Activated CD8-positive, alpha-beta memory T cell treated with anti-CD3 and anti-CD28 coated beads, Interleukin-2, amount 10 ng/mL, durations not matched to agents 7 days and 5 days (primary cell): ENCODE data around the gene SEMA6D. TPM values are rescaled to one million over a fixed set of nuclear protein-coding genes. Genes with fewer than 3 reads are reported as not detected.

Experiments
- ATAC-seq: fragments of 150-1000 bp; cut with Tn5 transposase; one replicate; pipeline ENCODE4 v1.10.0; 2021; ENCODE audit warnings: moderate library complexity
- CTCF ChIA-PET: fragments of 350-600 bp; sonication (Branson Sonifier 250); formaldehyde crosslinking; loops from one replicate; lab custom pipeline; 2021; ENCODE audit warnings: antibody characterized with exemption; lab: Charles Lee
- DNase-seq: peaks from one replicate; pipeline ENCODE4 v3.0.0-alpha.2; 2020
- H3K27ac Mint-ChIP-seq: one replicate; pipeline ENCODE4 v1.8.0; 2021; ENCODE audit warnings: mild to moderate bottlenecking, mixed read lengths
- H3K27me3 Mint-ChIP-seq: one replicate; pipeline ENCODE4 v1.8.0; 2021; ENCODE audit warnings: mixed read lengths
- H3K36me3 Mint-ChIP-seq: one replicate; pipeline ENCODE4 v1.8.0; 2021; ENCODE audit warnings: mild to moderate bottlenecking, mixed read lengths
- H3K4me1 Mint-ChIP-seq: one replicate; pipeline ENCODE4 v1.8.0; 2021; ENCODE audit warnings: mixed read lengths
- H3K4me3 Mint-ChIP-seq: one replicate; pipeline ENCODE4 v1.8.0; 2021; ENCODE audit warnings: mild to moderate bottlenecking, moderate library complexity, mixed read lengths
- H3K9me3 Mint-ChIP-seq: one replicate; pipeline ENCODE4 v1.8.0; 2022; ENCODE audit warnings: low read depth, mixed read lengths
- total RNA-seq, 2 experiments: library from RNA; stranded (reverse); gene quantifications; one replicate each; pipeline ENCODE4 v1.2.3, GENCODE V29; 2021

Gene SEMA6D
- total RNA-seq, result not detected

DNA sequence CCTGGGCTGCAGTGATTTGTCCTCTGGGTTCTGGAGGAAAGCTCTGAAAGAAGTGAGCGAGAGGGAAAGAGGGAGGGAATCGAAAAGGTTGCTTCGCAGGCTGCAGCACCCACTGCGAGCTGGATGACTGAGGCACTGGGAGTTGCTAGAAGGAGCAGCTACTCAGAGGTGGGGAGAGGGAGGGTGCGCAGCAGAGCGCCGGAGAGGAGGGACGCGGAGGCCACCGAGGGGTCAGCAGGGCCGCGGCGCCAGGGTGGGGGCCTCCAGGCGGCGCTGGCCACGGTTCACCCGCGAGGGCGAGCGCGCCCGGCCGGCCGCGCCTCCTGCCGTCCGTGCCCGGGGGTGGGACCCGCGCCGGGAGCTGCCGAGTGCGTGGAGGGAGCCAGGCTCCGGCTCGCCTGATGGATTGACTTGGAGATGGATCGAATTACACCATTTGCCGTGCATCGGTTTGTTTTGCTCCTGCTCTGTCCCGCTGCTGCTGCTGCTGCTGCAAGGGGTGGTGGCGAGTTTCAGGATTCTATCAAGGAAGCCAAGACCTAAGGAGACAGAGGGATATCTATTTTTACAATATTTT lies at the start of gene SEMA6D:
Gene SEMA6D, plus strand, starts transcription at position 470 of the 577 bp plus-strand sequence. CDS start 42,294 bp downstream, outside the sequence.
- H3K27ac Mint-ChIP-seq, result no peak within 1 kb of the TSS
- CTCF ChIA-PET, result no interaction called here

DNA sequence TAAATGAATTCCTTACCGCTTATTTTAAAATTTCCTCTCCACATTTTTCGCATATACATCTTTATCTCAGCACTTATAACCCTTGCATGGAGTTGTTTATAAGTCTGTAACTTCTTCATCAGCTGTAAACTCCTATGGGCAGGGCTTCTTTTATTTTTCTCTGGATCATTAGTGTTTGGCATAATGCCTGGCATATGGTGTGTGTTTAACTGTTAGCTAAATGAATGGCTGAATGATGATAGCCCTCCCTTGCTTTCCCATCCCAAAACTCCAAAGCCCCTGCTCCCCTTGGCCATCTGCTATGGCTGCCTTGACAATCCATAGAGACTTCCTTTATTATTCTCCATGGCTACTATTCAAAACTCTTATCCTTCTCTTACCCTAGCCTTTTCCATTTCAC lies 48.1 kb upstream of the SEMA6D start:
- Mint-ChIP-seq H3K9me3 (peaks cover 3% of the 10 kb centered on the region), H3K27me3 (no peaks in the 10 kb centered on the region), H3K4me3 (no peak overlapping the region), H3K36me3 (no peaks in the 10 kb centered on the region), H3K27ac (no peak overlapping the region), H3K4me1 (no peaks in the 10 kb centered on the region)
- ATAC-seq, result no peak
- DNase-seq, result no peak
- CTCF ChIA-PET, result no interaction called here

More for the DNA sequence above, at the start of gene SEMA6D:
- DNase-seq, result no peak
- Mint-ChIP-seq H3K27me3 (peaks cover 56% of the 10 kb centered on the region), H3K9me3 (no peaks in the 10 kb centered on the region), H3K4me1 (peaks cover 2% of the 10 kb centered on the region), H3K4me3 (no peak within 1 kb of the TSS), H3K36me3 (peaks cover 2% of the 10 kb centered on the region)
- no peak for ATAC-seq

- CTCF ChIA-PET, result no interaction called here
- no peak for ATAC-seq
- no peaks in the 10 kb centered on the region for H3K27me3 Mint-ChIP-seq
- no peaks in the 10 kb centered on the region for H3K36me3 Mint-ChIP-seq
- peaks cover 3% of the 10 kb centered on the region for H3K9me3 Mint-ChIP-seq
- H3K27ac Mint-ChIP-seq, result no peak overlapping the region
- H3K4me3 Mint-ChIP-seq, result no peak overlapping the region
- no peak for DNase-seq
- H3K4me1 Mint-ChIP-seq, result no peaks in the 10 kb centered on the region
These were observed 46.9 kb upstream of the SEMA6D start for GRCh38 chr15:47670365-47670764.

GRCh38 chr15:47673232-47673761 lies 44.0 kb upstream of the SEMA6D start:
- H3K9me3 Mint-ChIP-seq, result no peaks in the 10 kb centered on the region
- CTCF ChIA-PET, result interaction anchor here (1.0 kb wide), 1 partner anchor 14 kb away, joined by 3 read pairs; no protein-coding TSS in a partner anchor
- no peak overlapping the region for H3K27ac Mint-ChIP-seq
- no peaks in the 10 kb centered on the region for H3K36me3 Mint-ChIP-seq
- H3K27me3 Mint-ChIP-seq, result no peaks in the 10 kb centered on the region
- H3K4me3 Mint-ChIP-seq, result no peak overlapping the region
- ATAC-seq, result no peak
- no peaks in the 10 kb centered on the region for H3K4me1 Mint-ChIP-seq
- DNase-seq, result no peak

GRCh38 chr15:47674586-47675232 lies 42.6 kb upstream of the SEMA6D start:
- no peak overlapping the region for H3K27ac Mint-ChIP-seq
- H3K27me3 Mint-ChIP-seq, result no peaks in the 10 kb centered on the region
- H3K4me3 Mint-ChIP-seq, result no peak overlapping the region
- no peaks in the 10 kb centered on the region for H3K9me3 Mint-ChIP-seq
- ATAC-seq (no peak), DNase-seq (no peak)
- CTCF ChIA-PET, result no interaction called here
- no peaks in the 10 kb centered on the region for H3K36me3 Mint-ChIP-seq
- no peaks in the 10 kb centered on the region for H3K4me1 Mint-ChIP-seq

GRCh38 chr15:47675735-47676134 lies 41.6 kb upstream of the SEMA6D start:
- Mint-ChIP-seq H3K4me1 (no peaks in the 10 kb centered on the region), H3K4me3 (no peak overlapping the region), H3K27me3 (no peaks in the 10 kb centered on the region), H3K36me3 (no peaks in the 10 kb centered on the region), H3K9me3 (no peaks in the 10 kb centered on the region), H3K27ac (no peak overlapping the region)
- DNase-seq (no peak), ATAC-seq (no peak)
- CTCF ChIA-PET, result no interaction called here

DNA sequence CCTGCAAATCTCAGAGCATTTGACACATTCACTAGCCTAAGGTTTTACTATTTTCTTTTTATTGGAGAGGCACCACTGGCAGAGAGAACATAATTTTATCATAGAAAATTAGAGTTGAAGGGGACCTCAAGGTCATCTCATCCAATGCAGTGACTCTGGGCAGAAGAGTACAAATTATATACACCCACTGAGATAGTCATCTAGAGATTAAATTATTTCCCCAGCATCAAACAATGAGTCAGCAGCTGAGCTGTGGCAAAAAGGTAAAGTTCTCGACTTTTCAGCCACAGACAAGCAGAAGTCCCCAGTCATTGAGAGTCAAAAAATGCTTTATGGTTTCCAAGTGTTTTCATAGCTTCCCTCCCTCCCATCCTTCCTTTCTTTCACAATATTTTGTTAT lies 39.3 kb upstream of the SEMA6D start:
- H3K4me3 Mint-ChIP-seq, result no peak overlapping the region
- H3K27me3 Mint-ChIP-seq, result no peaks in the 10 kb centered on the region
- CTCF ChIA-PET, result no interaction called here
- no peaks in the 10 kb centered on the region for H3K4me1 Mint-ChIP-seq
- DNase-seq, result no peak
- H3K9me3 Mint-ChIP-seq, result no peaks in the 10 kb centered on the region
- H3K36me3 Mint-ChIP-seq, result no peaks in the 10 kb centered on the region
- no peak for ATAC-seq
- H3K27ac Mint-ChIP-seq, result no peak overlapping the region

DNA sequence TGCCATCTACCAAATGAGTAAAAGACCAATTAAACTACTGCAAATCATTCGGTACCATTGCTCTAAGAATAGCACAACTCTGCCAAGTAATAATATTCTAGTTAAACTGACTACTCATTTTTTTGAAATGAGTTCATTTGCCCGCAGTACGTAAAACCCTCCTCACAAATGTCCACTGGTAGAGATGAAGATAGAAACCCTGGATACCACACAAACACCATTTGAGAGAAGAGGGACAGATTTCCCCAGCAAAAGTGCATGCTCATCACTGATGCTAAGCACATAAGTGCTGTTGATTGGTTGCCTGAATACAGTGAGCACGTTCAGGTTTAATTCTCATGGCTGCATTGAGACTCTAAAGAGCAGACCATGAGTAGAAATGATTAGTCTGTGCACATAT lies 34.6 kb upstream of the SEMA6D start:
- Mint-ChIP-seq H3K9me3 (no peaks in the 10 kb centered on the region), H3K4me1 (no peaks in the 10 kb centered on the region), H3K4me3 (no peak overlapping the region), H3K27ac (no peak overlapping the region), H3K27me3 (no peaks in the 10 kb centered on the region), H3K36me3 (no peaks in the 10 kb centered on the region)
- CTCF ChIA-PET, result no interaction called here
- ATAC-seq (no peak), DNase-seq (no peak)

DNA sequence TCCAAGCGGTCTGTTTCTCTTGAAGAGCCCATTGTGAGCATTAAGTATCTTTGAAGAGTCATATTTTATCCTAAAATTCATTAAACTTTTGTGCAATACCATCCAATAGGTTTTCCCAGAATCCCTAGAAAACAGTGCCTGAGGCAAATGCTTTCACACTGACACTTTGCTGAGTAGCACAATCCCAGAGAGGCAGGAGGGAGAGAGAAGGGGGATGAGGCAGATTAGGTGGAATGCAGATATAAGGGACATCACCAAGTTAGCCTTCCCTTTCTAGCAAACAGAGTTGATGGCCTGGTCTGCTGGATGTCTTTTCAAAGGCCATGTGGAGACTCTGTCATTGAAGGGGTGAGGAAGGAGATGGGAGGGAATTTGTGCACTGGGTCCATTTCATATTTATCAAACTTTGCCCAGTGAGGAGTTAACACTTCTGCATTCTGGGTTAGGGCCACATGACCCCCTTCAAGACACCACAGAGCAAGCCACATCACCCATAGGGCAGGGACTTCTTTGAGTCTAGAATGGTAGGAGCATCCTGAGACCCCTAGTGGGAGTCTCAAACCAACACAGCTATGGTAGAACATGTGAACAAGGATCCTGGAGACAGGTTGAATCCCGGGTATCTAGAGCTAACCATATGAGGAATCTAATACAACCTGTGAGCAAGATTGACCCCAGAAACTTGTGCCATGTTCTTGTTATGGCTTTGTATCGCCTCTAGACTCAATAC lies 32.0 kb upstream of the SEMA6D start:
- no peak for ATAC-seq
- Mint-ChIP-seq H3K27me3 (no peaks in the 10 kb centered on the region), H3K36me3 (no peaks in the 10 kb centered on the region), H3K4me1 (no peaks in the 10 kb centered on the region), H3K27ac (no peak overlapping the region), H3K9me3 (no peaks in the 10 kb centered on the region), H3K4me3 (no peak overlapping the region)
- DNase-seq, result no peak
- CTCF ChIA-PET, result no interaction called here

DNA sequence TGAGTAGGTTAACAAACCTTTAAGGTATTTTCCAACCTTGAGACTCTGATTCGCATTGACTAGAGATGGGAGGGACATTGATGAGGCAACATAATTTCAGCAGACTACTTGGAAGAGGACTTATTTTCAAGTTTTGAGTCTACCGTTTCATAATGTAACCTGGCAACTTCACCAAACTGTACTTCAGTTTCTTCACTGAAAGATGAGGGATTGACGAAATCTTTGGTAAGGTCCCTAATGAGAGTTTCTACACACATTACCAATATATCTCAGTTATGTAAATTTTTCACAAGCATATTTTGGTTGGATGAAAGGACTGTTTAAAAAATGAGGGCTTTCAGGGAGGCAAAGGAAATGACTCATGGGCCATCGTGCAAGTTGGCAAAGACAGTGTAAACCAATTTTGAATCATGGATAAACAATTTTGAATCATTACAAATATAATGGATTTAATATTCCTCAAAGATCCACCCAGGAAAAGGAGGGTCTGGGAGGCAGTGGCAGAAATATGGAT lies 28.7 kb upstream of the SEMA6D start:
- H3K9me3 Mint-ChIP-seq, result no peaks in the 10 kb centered on the region
- H3K27me3 Mint-ChIP-seq, result no peaks in the 10 kb centered on the region
- no peak overlapping the region for H3K4me3 Mint-ChIP-seq

DNA sequence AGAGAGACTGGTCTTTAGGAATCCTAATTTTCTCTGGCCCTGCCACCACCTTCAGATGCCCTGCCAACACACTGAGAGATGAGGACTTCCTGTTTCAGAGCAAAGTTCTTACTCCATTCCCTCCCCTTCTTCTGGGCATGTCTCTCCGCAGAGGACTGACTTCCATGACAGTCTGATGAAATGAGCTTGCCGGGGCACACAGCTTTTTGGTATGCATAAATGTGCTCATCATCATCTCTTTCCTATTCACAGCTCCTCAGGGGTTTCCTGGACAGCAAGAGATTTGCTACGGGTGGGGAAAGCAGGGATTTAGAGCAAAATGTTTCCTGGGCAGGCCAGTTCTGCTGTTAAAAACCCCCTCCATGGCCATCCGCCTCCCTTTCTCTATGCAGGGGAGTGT lies 27.6 kb upstream of the SEMA6D start:
- Mint-ChIP-seq H3K4me3 (no peak overlapping the region), H3K9me3 (no peaks in the 10 kb centered on the region), H3K4me1 (no peaks in the 10 kb centered on the region), H3K36me3 (no peaks in the 10 kb centered on the region), H3K27ac (no peak overlapping the region), H3K27me3 (no peaks in the 10 kb centered on the region)
- ATAC-seq (no peak), DNase-seq (no peak)
- CTCF ChIA-PET, result no interaction called here

More for the DNA sequence above, 28.7 kb upstream of the SEMA6D start:
- CTCF ChIA-PET, result no interaction called here
- H3K27ac Mint-ChIP-seq, result no peak overlapping the region
- no peaks in the 10 kb centered on the region for H3K36me3 Mint-ChIP-seq
- H3K4me1 Mint-ChIP-seq, result no peaks in the 10 kb centered on the region
- no peak for ATAC-seq
- DNase-seq, result no peak

DNA sequence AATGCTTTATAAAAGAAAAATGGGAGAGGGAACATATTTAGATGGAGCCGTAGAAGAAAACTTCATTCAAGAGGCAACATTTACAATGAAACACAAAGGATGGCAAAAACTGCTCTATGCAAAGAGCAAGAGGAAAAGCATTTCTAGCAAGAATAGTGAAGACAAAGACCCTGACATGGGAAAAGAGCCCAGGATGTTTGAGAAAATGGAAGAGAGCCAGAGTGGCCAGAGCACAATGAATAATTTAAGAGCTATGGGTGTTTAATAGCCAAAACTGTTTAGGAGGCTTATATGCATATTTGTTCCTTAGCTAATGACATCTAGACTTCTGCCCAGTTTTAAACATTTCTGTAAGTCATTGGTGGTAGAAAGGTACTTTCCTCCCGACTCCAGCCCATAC lies 25.4 kb upstream of the SEMA6D start:
- DNase-seq (no peak), ATAC-seq (no peak)
- H3K9me3 Mint-ChIP-seq, result no peaks in the 10 kb centered on the region
- CTCF ChIA-PET, result no interaction called here
- no peak overlapping the region for H3K4me3 Mint-ChIP-seq
- no peaks in the 10 kb centered on the region for H3K27me3 Mint-ChIP-seq
- no peaks in the 10 kb centered on the region for H3K4me1 Mint-ChIP-seq
- no peaks in the 10 kb centered on the region for H3K36me3 Mint-ChIP-seq
- no peak overlapping the region for H3K27ac Mint-ChIP-seq

DNA sequence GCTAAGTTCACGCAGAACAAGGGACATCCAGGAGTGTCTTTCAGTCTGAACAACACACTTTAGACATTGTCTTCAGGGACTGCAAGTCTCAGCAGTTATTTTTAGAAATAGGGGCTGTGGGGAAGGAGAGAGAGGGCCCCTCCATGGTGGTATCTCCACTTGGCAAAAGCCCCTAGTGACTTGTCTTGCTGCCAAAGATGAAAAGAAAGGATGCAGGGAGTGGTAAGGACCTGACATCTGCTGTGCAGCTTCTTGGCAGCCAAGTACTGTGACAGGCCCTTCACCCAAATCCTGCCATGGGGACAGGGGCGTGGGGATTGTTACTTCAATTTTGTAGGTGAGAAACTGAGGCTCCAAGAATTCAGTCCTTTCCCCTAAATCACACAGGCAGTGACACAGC lies 21.0 kb upstream of the SEMA6D start:
- ATAC-seq (no peak), DNase-seq (no peak)
- Mint-ChIP-seq H3K4me1 (no peaks in the 10 kb centered on the region), H3K27ac (no peak overlapping the region), H3K36me3 (no peaks in the 10 kb centered on the region), H3K4me3 (no peak overlapping the region), H3K9me3 (no peaks in the 10 kb centered on the region), H3K27me3 (no peaks in the 10 kb centered on the region)
- CTCF ChIA-PET, result no interaction called here
